GM23338 (cell line): ENCODE measurements around the gene GUCY2C.

Experiments
- CREB1 ChIP-seq: fragments of 250-450 bp; sonication (Bioruptor Pico); IDR thresholded peaks from 2 replicates; pipeline ENCODE4 v1.5.0; 2020; ENCODE audit warnings: low read depth, mild to moderate bottlenecking, moderate library complexity
- EZH2 ChIP-seq: fragments of 200-600 bp; sonication (generic); IDR thresholded peaks from one replicate; pipeline ENCODE4 v1.8.0; 2017; ENCODE audit warnings: antibody characterized with exemption, mild to moderate bottlenecking, low read depth; ENCODE audit not compliant: unreplicated experiment
- EZH2phosphoT487 ChIP-seq: fragments of 200-600 bp; sonication (generic); IDR thresholded peaks from one replicate; pipeline ENCODE4 v1.8.1; 2018; ENCODE audit warnings: antibody characterized with exemption; ENCODE audit not compliant: unreplicated experiment
- POLR2AphosphoS5 ChIP-seq: IDR thresholded peaks from 2 replicates; pipeline ENCODE4 v1.6.1; 2016; ENCODE audit warnings: antibody characterized with exemption, low read depth
- ZNF114 ChIP-seq: fragments of 250-450 bp; sonication (Bioruptor Pico); IDR thresholded peaks from 2 replicates; pipeline ENCODE4 v1.5.0; 2020; ENCODE audit warnings: mild to moderate bottlenecking, moderate library complexity
- ZNF331 ChIP-seq: fragments of 250-450 bp; sonication (Bioruptor Pico); IDR thresholded peaks from 2 replicates; pipeline ENCODE4 v1.5.0; 2020; ENCODE audit warnings: low read depth, mild to moderate bottlenecking, moderate library complexity
- TF ChIP-seq, protein P1 (sequence below), 2 experiments: fragments of 200-600 bp in 1 of 2; sonication (generic) in 1 of 2; conservative IDR thresholded peaks; 2 replicates each; pipeline versions ENCODE4 v1.5.1 to v1.6.1; 2016 to 2017; ENCODE audit warnings: antibody characterized with exemption in 2 of 2, low read depth in 2 of 2, mild to moderate bottlenecking in 2 of 2, moderate library complexity in 1 of 2
- TF ChIP-seq, protein P2 (sequence below): IDR thresholded peaks from 2 replicates; pipeline ENCODE4 v1.6.1; 2016; ENCODE audit warnings: antibody characterized with exemption
- TF ChIP-seq, protein P3 (sequence below): IDR thresholded peaks from one replicate; pipeline ENCODE4 v1.6.1; 2018; ENCODE audit warnings: antibody characterized with exemption; ENCODE audit not compliant: unreplicated experiment

DNA sequence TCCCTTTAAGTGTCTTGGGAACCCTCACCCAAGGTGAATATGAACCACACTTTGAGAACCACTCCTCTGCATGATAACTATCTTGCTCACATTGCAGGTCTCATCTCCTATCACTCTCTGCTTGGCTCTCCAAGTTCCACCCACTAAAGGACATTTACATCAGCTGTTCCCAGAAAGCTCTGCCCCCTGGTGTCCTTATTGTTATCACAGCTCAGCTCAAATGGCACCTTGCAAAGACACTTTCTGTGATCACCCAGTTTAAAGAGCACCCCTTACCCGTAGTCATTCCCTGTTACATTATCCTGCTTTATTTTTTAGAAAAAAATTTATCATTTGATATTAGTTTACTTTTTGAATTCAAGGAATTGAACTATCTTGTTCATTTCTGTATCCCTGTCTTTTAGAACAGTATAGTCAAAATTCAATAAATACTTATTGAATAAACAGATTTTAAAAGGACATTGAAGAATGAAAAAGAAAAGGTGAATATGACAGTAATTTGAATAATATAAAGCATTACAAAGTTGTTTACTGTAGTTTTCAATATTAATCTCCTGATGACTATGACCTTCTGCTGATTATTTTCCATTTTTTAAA lies 20.5 kb upstream of the GUCY2C start:
- TF ChIP-seq, protein P1, sequence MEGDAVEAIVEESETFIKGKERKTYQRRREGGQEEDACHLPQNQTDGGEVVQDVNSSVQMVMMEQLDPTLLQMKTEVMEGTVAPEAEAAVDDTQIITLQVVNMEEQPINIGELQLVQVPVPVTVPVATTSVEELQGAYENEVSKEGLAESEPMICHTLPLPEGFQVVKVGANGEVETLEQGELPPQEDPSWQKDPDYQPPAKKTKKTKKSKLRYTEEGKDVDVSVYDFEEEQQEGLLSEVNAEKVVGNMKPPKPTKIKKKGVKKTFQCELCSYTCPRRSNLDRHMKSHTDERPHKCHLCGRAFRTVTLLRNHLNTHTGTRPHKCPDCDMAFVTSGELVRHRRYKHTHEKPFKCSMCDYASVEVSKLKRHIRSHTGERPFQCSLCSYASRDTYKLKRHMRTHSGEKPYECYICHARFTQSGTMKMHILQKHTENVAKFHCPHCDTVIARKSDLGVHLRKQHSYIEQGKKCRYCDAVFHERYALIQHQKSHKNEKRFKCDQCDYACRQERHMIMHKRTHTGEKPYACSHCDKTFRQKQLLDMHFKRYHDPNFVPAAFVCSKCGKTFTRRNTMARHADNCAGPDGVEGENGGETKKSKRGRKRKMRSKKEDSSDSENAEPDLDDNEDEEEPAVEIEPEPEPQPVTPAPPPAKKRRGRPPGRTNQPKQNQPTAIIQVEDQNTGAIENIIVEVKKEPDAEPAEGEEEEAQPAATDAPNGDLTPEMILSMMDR (conservative IDR thresholded peaks at IDR 0.05; ENCODE audit: low read depth in 2 of 2) = peak; percentile 71 to 86
- TF ChIP-seq CREB1 (CRISPR knock-in tag) = no peak
- no peak for TF ChIP-seq POLR2AphosphoS5
- TF ChIP-seq ZNF114 (CRISPR knock-in tag) = no peak
- no peak for TF ChIP-seq EZH2
- no peak for TF ChIP-seq ZNF331
- TF ChIP-seq, protein P2, sequence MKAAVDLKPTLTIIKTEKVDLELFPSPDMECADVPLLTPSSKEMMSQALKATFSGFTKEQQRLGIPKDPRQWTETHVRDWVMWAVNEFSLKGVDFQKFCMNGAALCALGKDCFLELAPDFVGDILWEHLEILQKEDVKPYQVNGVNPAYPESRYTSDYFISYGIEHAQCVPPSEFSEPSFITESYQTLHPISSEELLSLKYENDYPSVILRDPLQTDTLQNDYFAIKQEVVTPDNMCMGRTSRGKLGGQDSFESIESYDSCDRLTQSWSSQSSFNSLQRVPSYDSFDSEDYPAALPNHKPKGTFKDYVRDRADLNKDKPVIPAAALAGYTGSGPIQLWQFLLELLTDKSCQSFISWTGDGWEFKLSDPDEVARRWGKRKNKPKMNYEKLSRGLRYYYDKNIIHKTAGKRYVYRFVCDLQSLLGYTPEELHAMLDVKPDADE = no peak
- no peak for TF ChIP-seq EZH2phosphoT487
- TF ChIP-seq, protein P3, sequence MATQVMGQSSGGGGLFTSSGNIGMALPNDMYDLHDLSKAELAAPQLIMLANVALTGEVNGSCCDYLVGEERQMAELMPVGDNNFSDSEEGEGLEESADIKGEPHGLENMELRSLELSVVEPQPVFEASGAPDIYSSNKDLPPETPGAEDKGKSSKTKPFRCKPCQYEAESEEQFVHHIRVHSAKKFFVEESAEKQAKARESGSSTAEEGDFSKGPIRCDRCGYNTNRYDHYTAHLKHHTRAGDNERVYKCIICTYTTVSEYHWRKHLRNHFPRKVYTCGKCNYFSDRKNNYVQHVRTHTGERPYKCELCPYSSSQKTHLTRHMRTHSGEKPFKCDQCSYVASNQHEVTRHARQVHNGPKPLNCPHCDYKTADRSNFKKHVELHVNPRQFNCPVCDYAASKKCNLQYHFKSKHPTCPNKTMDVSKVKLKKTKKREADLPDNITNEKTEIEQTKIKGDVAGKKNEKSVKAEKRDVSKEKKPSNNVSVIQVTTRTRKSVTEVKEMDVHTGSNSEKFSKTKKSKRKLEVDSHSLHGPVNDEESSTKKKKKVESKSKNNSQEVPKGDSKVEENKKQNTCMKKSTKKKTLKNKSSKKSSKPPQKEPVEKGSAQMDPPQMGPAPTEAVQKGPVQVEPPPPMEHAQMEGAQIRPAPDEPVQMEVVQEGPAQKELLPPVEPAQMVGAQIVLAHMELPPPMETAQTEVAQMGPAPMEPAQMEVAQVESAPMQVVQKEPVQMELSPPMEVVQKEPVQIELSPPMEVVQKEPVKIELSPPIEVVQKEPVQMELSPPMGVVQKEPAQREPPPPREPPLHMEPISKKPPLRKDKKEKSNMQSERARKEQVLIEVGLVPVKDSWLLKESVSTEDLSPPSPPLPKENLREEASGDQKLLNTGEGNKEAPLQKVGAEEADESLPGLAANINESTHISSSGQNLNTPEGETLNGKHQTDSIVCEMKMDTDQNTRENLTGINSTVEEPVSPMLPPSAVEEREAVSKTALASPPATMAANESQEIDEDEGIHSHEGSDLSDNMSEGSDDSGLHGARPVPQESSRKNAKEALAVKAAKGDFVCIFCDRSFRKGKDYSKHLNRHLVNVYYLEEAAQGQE = no peak
